Measurements from ENCODE around the gene SCAND1.
"Not testable (repeated sequence)": the region's sequence is repeated elsewhere in the genome, so short reads cannot be mapped to it uniquely, and the experiment has no call there.

Gene SCAND1

GRCh38 chr20:35954200-35954906 lies at the start of gene SCAND1:
Gene SCAND1, minus strand, starts transcription at chr20:35954502. Its CDS starts 218 bp downstream, at chr20:35954284.
- no peaks in the 10 kb centered on the region for H3K27me3 Mint-ChIP-seq (ENCODE audit: low read depth, poor library complexity)
- peak; percentile 89 for TF ChIP-seq CTCF (IDR thresholded peaks at IDR 0.05)
- H3K36me3 Mint-ChIP-seq (ENCODE audit: low read depth), result peaks cover 29% of the 10 kb centered on the region
- DNase-seq, result peak; percentile 95
- peaks cover 21% of the 10 kb centered on the region for H3K4me1 Mint-ChIP-seq
- peak within 1 kb of the TSS; percentile 98 for H3K4me3 Mint-ChIP-seq
- H3K27ac Mint-ChIP-seq, result peak within 1 kb of the TSS; percentile 100
- H3K9me3 Mint-ChIP-seq, result peaks cover 7% of the 10 kb centered on the region

DNA sequence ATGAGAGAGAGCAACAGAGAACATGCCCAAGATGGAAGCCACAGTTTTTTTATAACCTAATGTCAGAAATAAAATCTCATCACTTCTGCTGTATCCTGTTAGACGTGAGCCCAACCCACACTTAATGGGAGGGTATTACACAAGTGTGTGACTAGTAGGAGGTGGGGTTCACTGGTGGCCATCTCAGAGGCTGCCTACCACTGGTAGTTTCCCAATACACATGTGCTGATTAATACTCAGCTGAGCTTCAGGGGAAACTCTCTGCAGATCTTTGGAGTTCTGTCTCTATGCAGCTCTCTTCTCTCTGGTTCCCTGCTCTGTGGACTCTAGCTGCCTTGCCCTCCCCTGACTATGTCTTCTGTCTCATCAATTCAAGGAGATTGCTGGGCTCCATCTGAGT lies 49.7 kb upstream of the SCAND1 start:
- Mint-ChIP-seq H3K4me1 (no peaks in the 10 kb centered on the region), H3K27ac (no peak overlapping the region), H3K4me3 (no peak overlapping the region), H3K36me3 (ENCODE audit: low read depth) (peaks cover 8% of the 10 kb centered on the region), H3K9me3 (peaks cover 34% of the 10 kb centered on the region), H3K27me3 (ENCODE audit: low read depth, poor library complexity) (peaks cover 8% of the 10 kb centered on the region)
- no peak for TF ChIP-seq CTCF (IDR thresholded peaks at IDR 0.05)
- no peak for DNase-seq

- no peak for DNase-seq
- no peak for TF ChIP-seq CTCF (IDR thresholded peaks at IDR 0.05)
- H3K4me1 Mint-ChIP-seq, result no peaks in the 10 kb centered on the region
- no peak overlapping the region for H3K27ac Mint-ChIP-seq
- H3K4me3 Mint-ChIP-seq, result no peak overlapping the region
- peaks cover 34% of the 10 kb centered on the region for H3K9me3 Mint-ChIP-seq
- peaks cover 8% of the 10 kb centered on the region for H3K27me3 Mint-ChIP-seq (ENCODE audit: low read depth, poor library complexity)
- H3K36me3 Mint-ChIP-seq (ENCODE audit: low read depth), result peaks cover 8% of the 10 kb centered on the region
These were observed 48.6 kb upstream of the SCAND1 start for GRCh38 chr20:36002855-36003254.

GRCh38 chr20:36001331-36001730 lies 47.0 kb upstream of the SCAND1 start:
- not testable (repeated sequence) for H3K4me3 Mint-ChIP-seq; H3K4me1 Mint-ChIP-seq; H3K27ac Mint-ChIP-seq; DNase-seq; H3K27me3 Mint-ChIP-seq (ENCODE audit: low read depth, poor library complexity); H3K36me3 Mint-ChIP-seq (ENCODE audit: low read depth)
- H3K9me3 Mint-ChIP-seq, result peaks cover 34% of the 10 kb centered on the region

- not testable (repeated sequence) for H3K36me3 Mint-ChIP-seq (ENCODE audit: low read depth); H3K9me3 Mint-ChIP-seq; H3K4me3 Mint-ChIP-seq; DNase-seq; H3K27me3 Mint-ChIP-seq (ENCODE audit: low read depth, poor library complexity); H3K27ac Mint-ChIP-seq
- H3K4me1 Mint-ChIP-seq, result peaks cover 12% of the 10 kb centered on the region
These were observed 42.2 kb upstream of the SCAND1 start for GRCh38 chr20:35996492-35996891.

DNA sequence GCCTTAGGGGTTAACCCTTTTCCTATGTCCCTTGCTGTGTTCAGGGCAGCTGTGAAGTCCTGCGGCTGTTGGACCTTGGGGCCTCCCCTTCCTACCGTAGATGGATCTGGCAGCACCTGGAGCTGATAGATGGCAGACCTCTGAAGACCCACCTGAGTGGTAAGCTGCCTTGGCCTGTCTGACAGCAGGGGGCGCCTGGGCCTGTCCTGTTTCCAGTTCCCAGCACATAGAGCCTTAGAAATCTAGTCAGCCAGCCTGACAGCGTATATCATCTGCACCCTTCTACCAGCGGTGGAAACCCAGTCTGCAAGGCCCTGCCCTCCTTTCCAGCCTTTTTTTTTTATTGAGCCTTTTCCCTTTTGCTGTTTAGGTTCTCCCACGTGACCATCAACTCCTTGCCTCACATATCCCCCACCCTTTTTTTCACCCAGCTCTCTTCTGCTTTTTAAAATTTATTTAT lies 40.7 kb upstream of the SCAND1 start:
- peak; percentile 91 for DNase-seq
- Mint-ChIP-seq H3K4me3 (no peak overlapping the region), H3K27ac (no peak overlapping the region), H3K36me3 (ENCODE audit: low read depth) (no peaks in the 10 kb centered on the region), H3K27me3 (ENCODE audit: low read depth, poor library complexity) (peaks cover 4% of the 10 kb centered on the region), H3K4me1 (peaks cover 12% of the 10 kb centered on the region), H3K9me3 (no peaks in the 10 kb centered on the region)
- TF ChIP-seq CTCF (IDR thresholded peaks at IDR 0.05), result peak; percentile 82

- peak; percentile 74 for TF ChIP-seq CTCF (IDR thresholded peaks at IDR 0.05)
- H3K4me1 Mint-ChIP-seq, result peaks cover 12% of the 10 kb centered on the region
- no peak overlapping the region for H3K4me3 Mint-ChIP-seq
- no peak overlapping the region for H3K27ac Mint-ChIP-seq
- DNase-seq, result peak; percentile 44
- no peaks in the 10 kb centered on the region for H3K9me3 Mint-ChIP-seq
- H3K36me3 Mint-ChIP-seq (ENCODE audit: low read depth), result no peaks in the 10 kb centered on the region
- H3K27me3 Mint-ChIP-seq (ENCODE audit: low read depth, poor library complexity), result peaks cover 7% of the 10 kb centered on the region
These were observed 38.5 kb upstream of the SCAND1 start for GRCh38 chr20:35992713-35993335.
